GM18526 (cell line): ENCODE measurements around the gene SDK1.

Experiments used
- POLR2A ChIP-seq: IDR thresholded peaks from 3 replicates; pipeline ENCODE4 v1.6.1; 2011; ENCODE audit not compliant: insufficient read length; ENCODE audit errors: extremely low read depth

The SDK1 gene

GRCh38 chr7:3575753-3576531 is 274.9 kb downstream of the SDK1 start:
- TF ChIP-seq POLR2A = no peak

- no peak for TF ChIP-seq POLR2A
Observed at GRCh38 chr7:3578399-3578798, 277.3 kb downstream of the SDK1 start.

GRCh38 chr7:3579638-3580219 is 278.7 kb downstream of the SDK1 start:
- TF ChIP-seq POLR2A = no peak

- no peak for TF ChIP-seq POLR2A
Observed at GRCh38 chr7:3585826-3586225, 284.8 kb downstream of the SDK1 start.

GRCh38 chr7:3588341-3588740 is 287.3 kb downstream of the SDK1 start:
- TF ChIP-seq POLR2A = no peak

- TF ChIP-seq POLR2A = no peak
Observed at GRCh38 chr7:3589752-3590151, 288.7 kb downstream of the SDK1 start.

GRCh38 chr7:3591219-3591618 is 290.2 kb downstream of the SDK1 start:
- no peak for TF ChIP-seq POLR2A

- no peak for TF ChIP-seq POLR2A
Observed at GRCh38 chr7:3591944-3592343, 290.9 kb downstream of the SDK1 start.

- TF ChIP-seq POLR2A = no peak
Observed at GRCh38 chr7:3592401-3593134, 291.5 kb downstream of the SDK1 start.

GRCh38 chr7:3594901-3595300 is 293.8 kb downstream of the SDK1 start:
- no peak for TF ChIP-seq POLR2A

- no peak for TF ChIP-seq POLR2A
Observed at GRCh38 chr7:3598854-3599253, 297.8 kb downstream of the SDK1 start.

- no peak for TF ChIP-seq POLR2A
Observed at GRCh38 chr7:3605222-3605621, 304.2 kb downstream of the SDK1 start.

- TF ChIP-seq POLR2A = no peak
Observed at GRCh38 chr7:3606436-3606835, 305.4 kb downstream of the SDK1 start.

GRCh38 chr7:3607847-3608246 is 306.8 kb downstream of the SDK1 start:
- TF ChIP-seq POLR2A = no peak

- no peak for TF ChIP-seq POLR2A
Observed at GRCh38 chr7:3616306-3616705, 315.3 kb downstream of the SDK1 start.

- no peak for TF ChIP-seq POLR2A
Observed at GRCh38 chr7:3630081-3630480, 329.0 kb downstream of the SDK1 start.
